ENCODE results near the gene NSMF.

- TF ChIP-seq, protein P1, sequence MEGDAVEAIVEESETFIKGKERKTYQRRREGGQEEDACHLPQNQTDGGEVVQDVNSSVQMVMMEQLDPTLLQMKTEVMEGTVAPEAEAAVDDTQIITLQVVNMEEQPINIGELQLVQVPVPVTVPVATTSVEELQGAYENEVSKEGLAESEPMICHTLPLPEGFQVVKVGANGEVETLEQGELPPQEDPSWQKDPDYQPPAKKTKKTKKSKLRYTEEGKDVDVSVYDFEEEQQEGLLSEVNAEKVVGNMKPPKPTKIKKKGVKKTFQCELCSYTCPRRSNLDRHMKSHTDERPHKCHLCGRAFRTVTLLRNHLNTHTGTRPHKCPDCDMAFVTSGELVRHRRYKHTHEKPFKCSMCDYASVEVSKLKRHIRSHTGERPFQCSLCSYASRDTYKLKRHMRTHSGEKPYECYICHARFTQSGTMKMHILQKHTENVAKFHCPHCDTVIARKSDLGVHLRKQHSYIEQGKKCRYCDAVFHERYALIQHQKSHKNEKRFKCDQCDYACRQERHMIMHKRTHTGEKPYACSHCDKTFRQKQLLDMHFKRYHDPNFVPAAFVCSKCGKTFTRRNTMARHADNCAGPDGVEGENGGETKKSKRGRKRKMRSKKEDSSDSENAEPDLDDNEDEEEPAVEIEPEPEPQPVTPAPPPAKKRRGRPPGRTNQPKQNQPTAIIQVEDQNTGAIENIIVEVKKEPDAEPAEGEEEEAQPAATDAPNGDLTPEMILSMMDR (IDR thresholded peaks at IDR 0.05), result no peak
- no peak for TF ChIP-seq ZFX (IDR thresholded peaks at IDR 0.05; ENCODE audit: borderline replicate concordance)
Measured at GRCh38 chr9:137506274-137506673, 47.1 kb upstream of the NSMF start.

Measured in 22Rv1 (cell line).